Vagina (tissue), 2 donors: ENCODE results near the gene FHIT. TPM values are rescaled to one million over a fixed set of nuclear protein-coding genes. Genes with fewer than 3 reads are reported as not detected.
"Not testable (repeated sequence)": the region's sequence is repeated elsewhere in the genome, so short reads cannot be mapped to it uniquely, and the experiment has no call there.

ENCODE experiments used
- DNase-seq, 2 donors: peaks; one replicate each; pipeline ENCODE4 v3.0.0-alpha.2; 2017; ENCODE audit errors: extremely low spot score in 2 of 2
- H3K27ac ChIP-seq: fragments of 200-600 bp; sonication (generic); one replicate; pipeline ENCODE4 v1.5.1; 2019
- H3K27me3 ChIP-seq: fragments of 200-600 bp; sonication (generic); one replicate; pipeline ENCODE4 v1.5.1; 2019
- H3K36me3 ChIP-seq, 2 donors: fragments of 200-600 bp; sonication (generic); one replicate each; pipeline ENCODE4 v1.5.1; 2017 to 2019
- H3K4me1 ChIP-seq: fragments of 200-600 bp; sonication (generic); one replicate; pipeline ENCODE4 v1.5.1; 2019
- H3K4me3 ChIP-seq, 2 donors: fragments of 200-600 bp; sonication (generic); 1 replicate in 1 of 2; 2 replicates in 1 of 2; pipeline ENCODE4 v1.5.1; 2016 to 2019
- H3K9me3 ChIP-seq: fragments of 200-600 bp; sonication (generic); one replicate; pipeline ENCODE4 v1.5.1; 2019
- POLR2A ChIP-seq, 2 donors: fragments of 450-650 bp; IDR thresholded peaks; one replicate each; pipeline ENCODE4 v1.6.1; 2017; ENCODE audit warnings: antibody characterized with exemption in 2 of 2, mild to moderate bottlenecking in 2 of 2, moderate library complexity in 2 of 2
- POLR2AphosphoS5 ChIP-seq, 2 donors: sonication (generic); formaldehyde crosslinking; IDR thresholded peaks; one replicate each; pipeline ENCODE4 v1.9.0; 2017; ENCODE audit warnings: antibody characterized with exemption in 2 of 2, mild to moderate bottlenecking in 2 of 2, low read depth in 1 of 2; ENCODE audit not compliant: insufficient read depth in 1 of 2
- intact Hi-C: fragments of 100-400 bp; cut with DNase I; formaldehyde crosslinking; loops from one replicate; pipeline ENCODE4 v1.15.1; 2023
- total RNA-seq: library from RNA; depleted of rRNA; stranded (reverse); fragments of >200 nt; gene quantifications from one replicate; pipeline ENCODE4 v1.2.3, GENCODE V29; 2016
- TF ChIP-seq, protein P1 (sequence below), 3 experiments: fragments of 450-650 bp in 2 of 3; fragments of 200-600 bp in 1 of 3; sonication (generic) in 1 of 3; IDR thresholded peaks; one replicate each; pipeline ENCODE4 v1.5.1; 2017 to 2019; ENCODE audit warnings: antibody characterized with exemption in 3 of 3, mild to moderate bottlenecking in 2 of 3, moderate library complexity in 2 of 3

Gene FHIT
- total RNA-seq, 1 donor from 2014 or later: 7.9 TPM

DNA sequence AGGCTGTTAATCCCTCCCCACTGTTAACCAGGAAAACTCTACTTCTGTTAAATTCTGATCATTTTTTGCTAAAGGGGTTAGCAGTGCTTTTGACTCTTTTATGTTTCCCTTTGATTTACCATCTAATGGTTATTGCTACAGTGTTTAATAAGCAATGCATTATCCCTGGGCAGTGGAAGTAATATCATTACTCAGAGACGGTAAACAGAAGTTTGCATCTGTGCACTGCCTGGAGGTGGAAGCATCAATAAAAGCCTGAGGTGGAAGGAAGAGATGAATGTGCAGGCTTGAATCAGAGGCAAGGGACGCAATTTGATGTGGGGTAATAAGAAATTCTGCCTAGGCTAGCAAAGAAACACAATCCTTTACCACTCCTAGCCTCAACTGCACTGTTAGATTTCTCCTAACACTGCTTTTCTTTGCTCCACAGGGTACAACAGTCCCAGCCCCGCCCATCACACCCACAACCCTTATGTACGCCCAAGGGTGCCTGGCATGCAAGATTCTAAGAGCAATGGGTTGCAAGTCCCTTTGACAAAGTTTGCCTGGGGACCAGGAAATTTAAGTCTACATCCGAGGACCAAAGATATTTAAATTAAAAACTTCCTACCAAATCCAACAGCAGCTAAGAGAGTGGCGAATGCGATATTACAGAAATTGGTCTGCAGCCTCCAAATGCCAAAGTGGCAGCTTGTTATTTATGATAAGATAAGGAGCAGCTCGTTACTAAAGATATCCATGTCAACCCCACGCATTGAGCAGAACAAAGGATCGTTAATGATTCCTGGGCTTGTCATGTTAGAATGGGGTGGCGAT, 261.4 kb downstream of the FHIT start:
- intact Hi-C loops: no loop called here

GRCh38 chr3:60987191-60987590, 264.1 kb downstream of the FHIT start:
- H3K36me3 ChIP-seq, H3K27me3 ChIP-seq, DNase-seq, H3K9me3 ChIP-seq, H3K4me1 ChIP-seq, H3K4me3 ChIP-seq, H3K27ac ChIP-seq, intact Hi-C loops: not testable (repeated sequence)

More for the DNA sequence above, 261.4 kb downstream of the FHIT start:
- TF ChIP-seq POLR2A (IDR thresholded peaks at IDR 0.05): no peak
- TF ChIP-seq, protein P1, sequence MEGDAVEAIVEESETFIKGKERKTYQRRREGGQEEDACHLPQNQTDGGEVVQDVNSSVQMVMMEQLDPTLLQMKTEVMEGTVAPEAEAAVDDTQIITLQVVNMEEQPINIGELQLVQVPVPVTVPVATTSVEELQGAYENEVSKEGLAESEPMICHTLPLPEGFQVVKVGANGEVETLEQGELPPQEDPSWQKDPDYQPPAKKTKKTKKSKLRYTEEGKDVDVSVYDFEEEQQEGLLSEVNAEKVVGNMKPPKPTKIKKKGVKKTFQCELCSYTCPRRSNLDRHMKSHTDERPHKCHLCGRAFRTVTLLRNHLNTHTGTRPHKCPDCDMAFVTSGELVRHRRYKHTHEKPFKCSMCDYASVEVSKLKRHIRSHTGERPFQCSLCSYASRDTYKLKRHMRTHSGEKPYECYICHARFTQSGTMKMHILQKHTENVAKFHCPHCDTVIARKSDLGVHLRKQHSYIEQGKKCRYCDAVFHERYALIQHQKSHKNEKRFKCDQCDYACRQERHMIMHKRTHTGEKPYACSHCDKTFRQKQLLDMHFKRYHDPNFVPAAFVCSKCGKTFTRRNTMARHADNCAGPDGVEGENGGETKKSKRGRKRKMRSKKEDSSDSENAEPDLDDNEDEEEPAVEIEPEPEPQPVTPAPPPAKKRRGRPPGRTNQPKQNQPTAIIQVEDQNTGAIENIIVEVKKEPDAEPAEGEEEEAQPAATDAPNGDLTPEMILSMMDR (IDR thresholded peaks at IDR 0.05): no peak
- no peak for TF ChIP-seq POLR2AphosphoS5 (IDR thresholded peaks at IDR 0.05; ENCODE audit: insufficient read depth in 1 of 2, low read depth in 1 of 2)
- Histone ChIP-seq H3K27me3 (no peaks in the 10 kb centered on the region), H3K36me3 (no peaks in the 10 kb centered on the region), H3K9me3 (no peaks in the 10 kb centered on the region), H3K4me1 (no peaks in the 10 kb centered on the region), H3K27ac (no peak overlapping the region), H3K4me3 (no peak overlapping the region)
- DNase-seq: no peak

DNA sequence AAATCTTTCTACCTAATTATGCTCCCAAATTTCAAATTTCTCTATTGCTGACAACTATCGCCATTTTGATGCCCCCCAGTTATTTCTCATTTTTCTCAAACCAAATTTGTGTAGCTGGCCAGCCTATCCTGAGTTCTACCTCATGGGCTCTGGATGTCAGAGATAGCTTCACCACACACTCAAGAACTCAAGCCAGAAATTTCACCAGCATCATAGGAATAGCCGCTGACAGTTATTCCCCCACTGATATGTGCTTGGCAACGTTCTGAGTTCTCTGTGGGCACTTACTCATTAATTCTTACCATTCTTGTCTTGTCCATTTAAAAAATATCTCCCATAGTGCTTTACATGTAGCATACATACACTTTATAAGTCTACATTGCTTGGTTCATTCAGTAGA, 264.7 kb downstream of the FHIT start:
- Histone ChIP-seq H3K36me3 (no peaks in the 10 kb centered on the region), H3K9me3 (no peaks in the 10 kb centered on the region), H3K4me3 (no peak overlapping the region), H3K27me3 (no peaks in the 10 kb centered on the region), H3K4me1 (no peaks in the 10 kb centered on the region), H3K27ac (no peak overlapping the region)
- no peak for TF ChIP-seq POLR2AphosphoS5 (IDR thresholded peaks at IDR 0.05; ENCODE audit: insufficient read depth in 1 of 2, low read depth in 1 of 2)
- TF ChIP-seq, protein P1 (IDR thresholded peaks at IDR 0.05): no peak
- TF ChIP-seq POLR2A (IDR thresholded peaks at IDR 0.05): no peak
- no peak for DNase-seq
- intact Hi-C loops: no loop called here

DNA sequence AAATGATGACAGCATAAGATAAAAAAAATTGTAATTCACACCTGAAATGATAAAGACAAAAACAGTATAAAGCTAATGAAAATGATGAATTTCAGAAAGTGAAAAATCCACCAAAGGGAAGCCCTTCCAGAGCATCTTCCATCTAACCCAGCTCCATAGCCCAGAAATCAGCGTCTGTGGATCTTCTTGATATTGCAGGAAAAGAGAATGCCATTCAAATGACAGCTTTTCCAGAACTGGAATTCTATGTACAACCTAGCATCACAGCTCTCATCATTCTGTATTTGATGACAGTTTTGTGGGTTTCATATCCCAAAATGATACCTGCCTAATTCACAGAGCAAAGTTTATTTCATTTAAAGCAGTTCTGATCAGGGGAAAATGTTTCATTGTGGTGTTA, 267.3 kb downstream of the FHIT start:
- intact Hi-C loops: no loop called here
- H3K27me3 ChIP-seq: no peaks in the 10 kb centered on the region
- no peak for TF ChIP-seq POLR2AphosphoS5 (IDR thresholded peaks at IDR 0.05; ENCODE audit: insufficient read depth in 1 of 2, low read depth in 1 of 2)
- TF ChIP-seq POLR2A (IDR thresholded peaks at IDR 0.05): no peak
- TF ChIP-seq, protein P1 (IDR thresholded peaks at IDR 0.05): no peak
- no peaks in the 10 kb centered on the region for H3K36me3 ChIP-seq
- no peak overlapping the region for H3K4me3 ChIP-seq
- no peaks in the 10 kb centered on the region for H3K4me1 ChIP-seq
- no peak for DNase-seq
- no peaks in the 10 kb centered on the region for H3K9me3 ChIP-seq
- no peak overlapping the region for H3K27ac ChIP-seq

DNA sequence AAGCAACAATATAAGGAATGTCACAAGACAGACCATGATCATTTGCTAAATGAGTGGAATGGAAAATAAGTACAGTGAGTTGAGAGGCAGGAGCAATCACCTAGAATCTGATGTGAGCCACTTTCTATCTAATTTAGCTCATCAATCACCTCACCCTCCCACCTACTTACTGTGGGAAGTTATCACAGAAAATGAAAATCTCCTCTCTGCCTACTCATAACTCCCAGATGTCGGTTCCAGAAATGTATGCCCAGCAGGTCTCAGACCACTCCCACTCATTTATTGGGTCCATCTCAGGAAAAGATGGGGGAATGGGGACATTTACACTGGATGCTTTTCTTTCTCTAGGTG, 270.9 kb downstream of the FHIT start:
- DNase-seq: no peak

More for the DNA sequence above, 270.9 kb downstream of the FHIT start:
- intact Hi-C loops: no loop called here
- Histone ChIP-seq H3K27me3 (no peaks in the 10 kb centered on the region), H3K9me3 (no peaks in the 10 kb centered on the region), H3K4me3 (no peak overlapping the region), H3K4me1 (no peaks in the 10 kb centered on the region), H3K27ac (no peak overlapping the region), H3K36me3 (no peaks in the 10 kb centered on the region)
- TF ChIP-seq POLR2AphosphoS5 (IDR thresholded peaks at IDR 0.05; ENCODE audit: insufficient read depth in 1 of 2, low read depth in 1 of 2): no peak
- TF ChIP-seq, protein P1 (IDR thresholded peaks at IDR 0.05): no peak
- TF ChIP-seq POLR2A (IDR thresholded peaks at IDR 0.05): no peak
